ENCODE measurements around the gene TSPAN18.

GRCh38 chr11:44885065-44885810 is 158.5 kb downstream of the TSPAN18 start:
- TF ChIP-seq POLR2A (IDR thresholded peaks at IDR 0.05) (no peak), CTCF (IDR thresholded peaks at IDR 0.05) (no peak)
